GM21529 (cell line): ENCODE measurements around the gene CCDC51.

Source experiments
- ATAC-seq: cut with Tn5 transposase; IDR thresholded peaks from one replicate; pipeline ENCODE4 v1.9.1; 2021; ENCODE audit not compliant: unreplicated experiment

Gene CCDC51

DNA sequence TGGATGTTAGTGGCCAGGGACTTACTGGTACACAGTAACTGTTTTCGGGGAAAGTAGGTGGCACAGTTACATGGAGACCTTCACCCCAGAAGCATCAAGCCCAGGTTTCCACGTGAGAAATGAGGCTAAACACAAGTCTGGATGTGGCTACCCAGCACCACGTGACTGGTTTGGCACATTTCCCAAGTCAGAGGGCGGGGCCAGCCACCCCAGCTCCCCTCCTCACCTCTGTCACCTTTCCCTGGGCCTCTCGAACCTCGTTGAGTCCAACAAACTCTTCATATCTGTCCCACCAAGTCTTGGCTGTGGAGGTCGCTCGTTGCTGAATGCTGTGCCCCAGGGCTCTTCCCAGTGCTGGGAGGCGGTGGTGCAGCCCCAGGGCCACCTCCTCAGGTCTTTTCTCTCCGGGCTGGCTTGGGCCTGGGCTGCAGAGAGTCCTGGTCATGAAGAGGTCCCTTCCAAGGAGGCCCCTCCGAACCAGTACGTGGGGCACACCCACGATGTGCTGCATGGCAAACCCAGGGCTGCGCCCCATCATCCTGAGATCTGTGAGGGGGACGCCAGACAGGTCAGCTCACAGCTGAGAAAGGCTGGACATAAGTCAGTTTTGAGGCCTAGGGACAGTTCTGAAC, 5.2 kb downstream of the CCDC51 start:
- ATAC-seq = no peak

DNA sequence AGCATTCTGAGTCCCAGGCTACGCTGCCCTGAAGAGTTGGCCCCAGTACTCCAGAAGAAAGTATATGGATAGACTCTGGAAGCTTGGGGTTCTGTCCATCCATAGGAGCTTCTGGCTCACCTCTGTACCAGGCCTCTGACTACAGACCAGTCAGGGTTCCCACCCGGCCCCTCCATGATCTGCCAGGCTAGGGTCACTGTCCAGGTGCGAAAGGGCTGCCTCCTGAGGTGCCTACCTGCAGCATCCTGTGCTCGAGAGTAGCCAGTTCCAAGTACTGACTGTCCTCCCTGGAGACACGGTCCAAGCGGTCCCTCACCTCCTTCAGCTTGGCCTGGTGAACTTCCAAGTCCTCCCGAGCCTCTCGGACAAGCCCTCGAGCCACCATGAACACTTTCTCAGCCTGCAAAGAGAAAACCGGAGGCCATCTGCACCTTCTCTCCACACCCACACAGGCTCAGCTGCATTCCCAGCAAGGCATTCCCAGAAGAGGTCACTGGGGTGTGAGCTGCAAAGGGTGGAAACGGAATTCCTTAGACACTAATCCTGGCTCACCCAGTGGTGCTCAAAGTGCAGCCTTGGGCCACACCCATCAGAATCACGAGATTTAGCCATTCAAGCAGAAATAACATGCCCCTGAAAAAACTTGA, 6.3 kb downstream of the CCDC51 start:
- ATAC-seq = no peak

DNA sequence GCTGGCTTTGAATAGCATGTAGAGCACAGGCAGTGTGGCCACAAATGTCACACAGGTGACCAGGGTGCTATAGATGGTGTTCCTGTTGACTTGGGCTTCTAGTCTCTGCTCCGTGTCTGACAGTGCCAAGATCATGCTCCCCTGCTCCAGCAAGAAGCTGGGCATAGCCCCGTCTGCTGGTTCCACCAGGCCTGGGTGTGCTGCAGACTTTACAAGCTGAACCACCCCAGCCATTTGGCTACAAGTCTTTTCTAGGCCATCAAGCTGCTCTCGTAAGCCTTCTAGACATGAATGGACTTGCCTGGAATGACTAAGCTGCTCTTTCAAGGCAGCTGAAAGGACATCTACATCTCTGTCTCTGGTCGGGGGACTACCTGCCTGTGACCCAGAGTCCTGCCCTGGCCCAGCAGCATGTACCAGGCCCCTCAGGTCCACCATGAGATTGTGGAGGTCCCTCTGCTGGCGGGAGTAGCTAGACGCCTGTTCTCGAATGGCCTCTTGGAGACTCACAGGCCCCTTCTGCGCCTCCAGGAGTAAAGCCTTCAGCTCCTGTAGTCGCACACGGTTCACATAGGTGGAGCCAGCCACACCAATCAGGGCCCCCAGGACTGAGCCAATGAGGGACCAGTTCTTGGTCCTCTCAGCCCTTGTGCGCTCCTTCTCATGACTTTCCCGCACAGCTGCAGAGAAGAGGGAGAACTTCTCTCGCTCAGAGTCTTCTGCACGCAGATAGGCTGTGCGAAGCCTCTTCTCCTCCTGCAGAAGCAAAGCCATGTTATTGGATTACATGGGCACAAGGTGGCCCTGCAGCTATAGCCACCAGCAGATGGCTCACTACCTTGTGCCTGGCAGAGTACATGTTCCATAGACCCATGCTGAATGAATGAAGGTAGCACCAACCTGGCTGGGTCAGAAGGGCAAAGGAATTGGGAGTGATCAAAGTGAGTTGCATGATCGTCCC, 7.2 kb downstream of the CCDC51 start:
- ATAC-seq = no peak

DNA sequence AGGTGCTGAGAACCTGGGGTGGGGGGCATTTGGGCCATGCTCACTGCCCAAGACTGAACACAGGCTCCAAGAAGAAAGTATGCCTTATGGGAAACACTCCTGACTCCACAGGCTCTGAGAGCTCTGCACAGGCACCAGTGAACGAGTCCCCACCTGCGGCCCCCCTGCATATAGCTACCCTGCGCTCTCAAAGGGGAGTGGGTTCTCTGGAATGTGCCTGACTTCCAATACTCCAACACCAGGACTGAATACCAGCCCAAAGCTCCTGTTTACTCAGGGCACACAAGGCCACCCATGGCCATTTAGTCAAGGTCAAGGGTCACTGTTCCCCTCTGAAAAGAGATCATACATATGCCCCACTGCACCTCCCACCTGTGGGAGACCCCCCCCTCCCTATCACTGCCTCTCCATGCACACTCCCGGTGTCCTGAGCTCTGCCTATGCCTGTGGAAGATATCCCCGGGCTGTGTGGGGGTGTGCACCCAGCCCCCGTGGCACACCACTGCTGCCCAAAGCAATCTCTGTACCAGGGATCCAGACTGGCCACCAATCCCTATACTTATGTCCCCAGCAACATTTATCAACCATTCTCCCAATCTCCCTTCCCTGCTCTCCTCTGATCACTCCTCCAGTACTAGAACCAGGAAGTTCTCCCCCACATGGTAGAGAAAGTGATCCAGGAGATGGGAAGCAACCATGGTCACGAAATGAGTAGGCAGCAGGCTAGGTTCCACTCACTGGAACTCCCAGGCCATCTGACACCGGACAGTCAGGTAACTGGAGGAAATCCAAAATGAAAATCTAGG, 8.5 kb downstream of the CCDC51 start:
- ATAC-seq = no peak

DNA sequence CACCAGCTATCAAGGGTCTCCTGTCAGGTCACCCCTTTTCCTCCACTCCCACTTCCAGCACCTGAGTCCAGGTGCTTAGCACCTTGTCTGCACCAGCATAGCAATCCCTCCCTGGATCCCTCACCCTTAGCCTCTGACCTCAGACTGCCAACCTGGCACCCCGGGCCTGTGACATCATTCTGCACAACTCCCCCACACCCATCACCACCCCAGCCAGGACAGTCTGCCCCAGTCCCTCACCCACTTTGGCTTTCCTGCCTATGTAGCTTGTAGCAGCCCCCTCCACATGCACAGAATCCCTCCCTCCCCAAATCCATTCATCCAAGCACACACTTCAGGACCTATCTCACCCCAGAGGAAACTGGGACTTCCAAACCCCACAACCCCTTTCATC, 9.2 kb downstream of the CCDC51 start:
- ATAC-seq = no peak

DNA sequence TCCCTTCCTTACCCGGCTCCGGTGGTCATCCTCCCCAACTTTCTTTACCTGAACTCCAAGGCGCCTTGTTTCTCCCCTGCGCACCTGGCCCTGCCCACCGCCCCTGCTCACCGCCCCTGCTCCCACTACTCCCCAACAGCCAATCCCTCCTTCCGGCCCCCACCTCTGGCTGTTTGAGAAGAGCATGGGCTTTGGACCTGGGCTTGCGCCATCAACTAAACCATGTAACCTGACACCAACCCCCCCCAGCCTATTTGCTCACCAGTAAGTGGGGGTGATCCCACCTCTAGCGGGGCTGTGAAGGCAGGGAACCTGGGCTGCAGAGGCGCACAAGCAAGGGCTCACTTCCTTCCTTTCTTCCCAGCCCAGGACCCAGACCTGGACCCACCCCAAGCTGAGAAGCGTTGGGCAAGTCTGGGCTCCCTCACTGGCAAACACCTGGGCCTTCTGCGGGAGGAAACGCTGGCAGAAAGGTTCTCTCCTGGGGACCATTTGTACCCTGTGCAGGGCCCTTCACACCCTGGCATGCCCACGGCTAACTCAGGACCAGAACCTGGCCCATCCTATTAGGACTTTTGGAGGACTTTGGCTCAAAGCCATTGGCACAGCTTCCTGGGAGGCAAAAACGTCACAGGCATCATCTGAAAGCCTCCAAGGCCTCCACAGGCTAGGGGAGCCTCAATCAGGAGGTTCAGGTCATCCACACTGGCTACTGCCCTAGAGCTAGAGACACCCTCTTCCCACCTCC, 9.8 kb downstream of the CCDC51 start, which contains the start of gene PLXNB1:
Gene PLXNB1, minus strand, starts transcription at position 127 of the 748 bp plus-strand sequence. CDS start 5,475 bp downstream, outside the sequence.
- ATAC-seq = no peak

DNA sequence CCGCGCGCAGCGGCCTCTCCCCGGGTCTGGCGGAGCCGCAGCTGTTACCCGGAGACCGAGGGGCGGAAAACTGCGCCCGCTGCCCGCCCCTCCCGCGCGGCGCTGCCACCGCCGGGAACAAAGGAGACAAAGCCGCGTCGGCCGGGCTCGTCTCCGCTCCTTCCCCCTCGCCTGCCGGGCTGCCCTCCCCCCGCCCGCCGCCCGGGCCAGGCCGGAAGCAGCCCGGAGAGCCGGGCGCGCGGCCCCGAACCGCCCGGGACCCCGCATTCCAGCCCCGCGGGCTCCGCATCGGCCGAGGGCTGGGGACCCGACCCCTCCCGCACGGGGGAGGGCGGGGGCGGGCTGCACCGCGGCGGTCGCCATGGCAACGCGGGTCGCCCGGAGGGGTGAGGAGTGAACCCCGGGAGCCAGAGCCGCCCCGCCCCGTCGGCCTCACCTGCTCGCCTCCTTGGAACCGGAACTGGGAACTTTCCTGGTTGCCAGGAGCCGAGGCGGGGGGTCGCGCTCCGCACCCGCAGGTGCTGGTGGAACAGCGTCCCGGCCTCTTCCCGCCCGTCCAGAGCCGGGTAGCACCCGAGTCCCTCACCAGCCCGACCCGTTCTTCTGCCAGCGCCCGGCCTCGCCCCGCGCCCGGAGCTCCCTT, 10.5 kb downstream of the CCDC51 start:
- peak; percentile 44 for ATAC-seq

DNA sequence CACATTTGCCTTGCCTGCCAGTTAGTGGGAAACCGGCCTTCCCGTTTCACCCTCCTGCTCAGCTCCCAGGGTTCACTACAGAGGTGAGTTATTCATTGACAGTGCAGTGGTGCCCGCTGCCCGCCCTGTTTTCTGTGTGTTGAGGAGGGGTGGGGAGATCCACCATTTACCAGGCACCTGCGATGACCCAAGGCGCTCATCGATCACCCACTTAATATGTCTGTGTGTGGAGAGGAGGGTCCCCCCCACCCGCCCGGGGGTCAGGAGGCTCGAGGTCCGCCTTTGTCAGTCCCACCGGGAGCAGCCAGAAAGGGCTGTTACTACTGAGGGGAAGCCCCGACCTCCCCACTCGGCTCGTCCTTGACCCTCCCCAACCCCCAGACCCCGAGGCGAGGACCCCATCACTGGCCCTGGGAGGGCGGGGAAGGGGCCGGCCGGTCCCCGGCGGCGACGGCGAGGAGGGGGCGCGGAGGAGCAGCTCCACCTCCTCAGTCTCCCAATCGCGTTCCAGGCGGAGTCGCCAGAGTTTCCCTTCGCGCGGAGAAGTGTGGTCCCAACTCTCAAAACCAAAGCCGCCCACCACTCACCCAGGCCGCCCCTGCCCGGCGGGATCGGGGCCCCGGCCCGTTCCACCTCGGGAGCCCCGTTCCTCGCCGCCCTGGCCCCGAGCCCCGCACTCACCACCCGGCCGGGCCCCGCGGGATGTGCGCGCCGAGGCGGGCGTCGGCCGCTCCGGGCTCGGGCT, 11.2 kb downstream of the CCDC51 start:
- ATAC-seq = peak; percentile 39

DNA sequence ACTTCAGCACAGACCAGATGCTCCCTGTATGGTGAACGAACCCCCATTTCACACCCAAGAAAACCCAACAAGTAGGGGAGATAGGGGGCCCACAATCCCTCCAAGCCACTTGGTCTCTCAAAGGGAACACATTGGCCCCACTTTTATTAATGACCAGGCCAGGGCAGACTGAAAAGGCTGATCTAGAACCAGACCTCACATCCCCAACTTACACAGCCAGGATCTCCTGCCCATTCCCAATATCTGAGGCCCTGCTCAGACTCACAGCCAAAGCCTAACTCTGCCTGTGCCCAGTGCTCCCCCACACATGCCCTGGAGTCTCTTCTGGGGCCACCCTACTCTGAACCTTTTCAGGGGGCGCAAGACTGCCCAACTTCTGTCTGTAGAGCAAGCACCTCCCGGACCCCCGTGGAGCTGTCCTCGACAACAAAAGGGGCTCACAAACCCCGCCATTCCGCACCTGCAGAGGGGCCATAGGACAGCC, 11.8 kb downstream of the CCDC51 start:
- ATAC-seq = no peak

DNA sequence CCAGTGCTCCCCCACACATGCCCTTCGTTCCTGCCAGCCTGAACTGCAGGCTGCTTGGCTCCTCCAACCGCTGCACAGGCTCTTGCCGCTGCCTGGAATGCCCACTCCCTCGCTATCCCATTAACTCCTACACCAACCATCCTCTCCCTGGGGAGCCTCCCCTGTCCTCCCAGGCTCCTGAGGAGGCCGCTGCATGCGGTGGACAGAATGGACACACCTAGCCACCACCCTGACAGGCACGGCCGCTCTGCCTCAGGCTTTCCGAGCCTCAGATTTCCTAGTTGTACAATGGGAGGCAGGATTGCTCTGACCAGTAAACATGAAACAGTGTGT, 12.3 kb downstream of the CCDC51 start:
- ATAC-seq = no peak

DNA sequence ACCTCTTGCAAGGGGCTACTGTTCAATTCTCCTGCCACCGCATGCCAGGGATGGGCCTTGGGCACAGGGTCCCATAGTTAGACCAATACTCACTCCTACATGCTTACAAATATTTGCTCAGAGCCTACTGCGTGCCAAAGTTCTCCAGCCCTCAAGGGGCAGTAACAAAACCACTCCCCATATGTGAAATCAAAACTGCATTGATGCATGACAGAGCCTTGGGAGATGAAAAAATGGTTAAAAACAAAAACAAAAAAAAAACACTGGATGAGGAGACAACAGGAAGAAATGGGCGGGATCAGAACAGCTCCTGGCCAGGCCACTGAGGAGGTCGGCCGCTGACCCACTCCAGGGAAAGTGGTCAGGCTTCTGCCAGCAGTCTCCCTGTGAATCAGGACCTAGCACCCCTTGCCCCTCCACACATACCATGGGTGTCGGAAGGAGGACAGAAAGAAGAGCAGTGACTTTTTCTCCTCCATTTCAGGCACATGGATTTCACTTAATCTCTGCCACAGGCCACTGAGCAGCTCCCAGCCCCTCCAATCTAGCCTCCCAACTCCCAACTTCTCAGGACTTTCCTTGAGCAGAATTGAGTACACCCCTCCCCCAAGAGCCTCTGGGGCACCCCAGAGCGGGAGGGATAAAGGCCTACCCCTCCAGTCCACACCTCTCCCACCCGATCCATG, 12.8 kb downstream of the CCDC51 start:
- no peak for ATAC-seq

DNA sequence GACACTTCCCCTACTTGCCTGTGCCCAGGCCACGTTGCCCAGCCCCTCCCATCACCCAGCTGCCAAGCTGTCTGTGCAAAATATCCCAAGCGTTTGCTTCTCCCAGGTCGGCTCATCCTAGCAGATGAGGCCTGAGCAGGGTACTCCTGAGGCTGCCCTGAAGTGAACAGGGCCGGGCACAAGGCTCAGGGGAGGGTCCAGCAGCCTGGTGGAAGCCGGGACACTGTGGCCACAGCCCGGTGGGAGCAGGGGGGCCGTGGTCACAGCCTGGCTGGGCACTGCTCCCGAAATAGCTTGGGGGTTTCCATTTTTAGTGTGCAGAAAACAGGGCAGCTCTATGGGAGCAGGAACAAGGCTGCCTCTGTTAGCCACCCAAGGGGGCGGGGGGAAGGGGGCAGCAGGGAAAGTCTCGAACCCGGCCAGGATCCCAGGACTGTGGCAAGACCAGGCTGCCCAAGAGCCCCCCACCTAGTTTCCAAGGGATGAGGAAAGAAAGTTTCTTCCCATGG, 13.5 kb downstream of the CCDC51 start:
- ATAC-seq = no peak

DNA sequence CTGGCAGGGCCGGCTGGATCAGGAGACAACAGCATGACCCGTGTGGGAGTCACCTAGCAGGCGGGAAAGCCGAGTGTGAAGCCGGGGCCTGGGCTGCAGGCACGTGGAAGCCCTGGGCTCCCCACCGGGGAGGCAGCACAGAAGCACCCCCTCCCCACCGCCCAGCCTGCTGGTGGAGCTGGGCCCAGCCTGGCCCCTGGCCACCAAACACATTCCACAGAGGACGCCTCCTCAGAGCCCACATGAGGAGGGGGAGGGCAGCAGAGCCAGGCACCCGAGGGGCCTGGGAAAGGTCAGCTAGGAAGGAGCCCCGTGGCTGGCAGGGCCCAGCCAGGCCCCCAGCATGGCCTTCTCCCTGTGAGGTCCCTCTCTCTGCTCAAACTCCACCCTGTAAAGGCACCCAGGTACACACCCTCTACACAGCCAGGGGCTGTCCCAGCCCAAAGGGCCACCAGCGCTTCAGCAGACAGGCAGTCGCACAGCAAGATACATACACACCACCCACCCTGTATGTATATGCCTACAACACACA, 14.6 kb downstream of the CCDC51 start:
- ATAC-seq = no peak

DNA sequence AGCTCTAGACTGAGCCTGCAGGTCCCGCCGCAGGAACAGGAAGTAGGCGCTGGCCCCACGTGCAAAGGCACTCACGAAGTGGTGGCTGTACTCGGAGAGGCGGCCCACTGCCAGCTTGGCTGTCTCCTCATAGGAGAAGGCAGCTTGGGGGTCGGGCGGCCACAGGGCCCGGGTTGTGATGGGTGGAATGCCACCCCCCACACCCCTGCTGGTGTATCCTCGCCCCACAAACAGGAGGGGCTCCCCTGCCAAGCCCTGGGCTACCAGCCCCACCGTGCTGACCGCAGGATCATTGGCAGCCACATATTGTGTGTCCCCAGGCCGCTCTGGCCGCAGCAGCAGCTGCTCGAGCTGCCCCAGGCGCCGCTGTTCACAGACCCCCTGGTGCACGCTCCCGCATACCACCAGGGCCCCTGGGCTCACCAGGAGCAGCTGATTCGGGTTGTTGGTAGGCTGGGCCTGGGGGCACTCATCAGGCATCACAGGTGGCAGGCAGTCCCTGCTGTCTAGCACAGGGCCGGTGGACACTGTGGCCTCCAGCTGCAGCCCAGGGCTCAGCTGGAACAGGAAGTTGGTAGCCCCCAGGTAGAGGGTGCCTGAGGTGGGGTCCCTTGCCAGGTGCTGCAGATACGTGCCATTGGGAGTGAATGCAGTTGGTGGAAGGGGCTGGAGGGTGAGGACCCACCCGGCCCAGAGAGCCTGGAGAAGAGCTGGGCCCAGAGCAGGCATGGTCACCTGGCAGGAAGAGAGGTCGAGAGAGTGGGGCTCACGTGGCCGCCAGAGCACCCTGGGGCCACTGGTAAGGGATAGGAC, 15.8 kb downstream of the CCDC51 start:
- no peak for ATAC-seq

DNA sequence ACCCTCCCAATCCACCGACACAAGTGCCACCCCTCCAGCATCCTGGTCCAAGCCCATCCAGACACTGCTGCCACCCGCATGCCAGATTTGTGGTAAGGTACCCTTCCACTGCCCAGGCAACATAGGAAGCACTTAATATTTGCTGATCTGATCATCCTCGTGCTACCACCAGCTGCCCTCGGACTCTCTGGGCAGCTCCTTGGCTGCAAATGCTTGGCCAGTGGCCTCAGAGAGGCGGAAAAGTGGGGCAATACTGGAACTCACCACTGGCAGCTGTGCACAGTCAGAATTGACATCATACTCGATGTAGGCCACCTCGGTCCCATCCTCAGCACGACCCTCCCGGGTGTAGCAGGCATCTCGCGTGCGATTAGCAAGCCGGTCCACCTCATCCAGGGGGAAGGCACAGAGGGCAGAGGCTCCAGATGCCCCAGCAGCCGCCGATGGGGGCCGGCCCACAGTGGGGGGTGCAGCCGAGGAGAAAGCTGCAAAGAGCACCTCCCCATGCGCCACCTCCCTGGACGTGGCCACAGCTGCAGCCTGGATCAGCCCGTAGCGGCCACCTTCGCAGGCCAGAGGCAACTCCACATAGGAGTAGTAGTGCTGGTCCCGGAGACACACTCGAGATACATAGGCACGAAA, 16.6 kb downstream of the CCDC51 start:
- no peak for ATAC-seq

DNA sequence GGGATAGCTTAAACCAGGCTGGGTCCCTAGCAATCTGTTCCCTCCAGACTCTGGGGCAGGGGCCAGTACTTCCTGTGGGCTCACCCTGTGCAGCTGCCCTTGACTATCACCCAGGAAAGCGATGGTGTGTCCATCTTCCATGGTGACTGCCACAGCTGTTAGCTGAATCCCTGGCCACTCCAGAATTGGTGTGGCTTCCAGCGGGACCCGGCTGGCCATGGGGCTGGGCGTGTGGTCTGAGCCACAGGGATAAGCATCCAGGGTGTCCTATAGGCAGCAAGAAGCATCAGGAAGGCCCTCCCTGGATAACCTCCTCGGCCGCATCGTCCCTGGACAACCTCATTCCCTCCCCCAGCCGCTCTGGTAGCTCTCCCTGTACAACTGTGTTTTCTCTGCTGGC, 17.2 kb downstream of the CCDC51 start:
- ATAC-seq = no peak

DNA sequence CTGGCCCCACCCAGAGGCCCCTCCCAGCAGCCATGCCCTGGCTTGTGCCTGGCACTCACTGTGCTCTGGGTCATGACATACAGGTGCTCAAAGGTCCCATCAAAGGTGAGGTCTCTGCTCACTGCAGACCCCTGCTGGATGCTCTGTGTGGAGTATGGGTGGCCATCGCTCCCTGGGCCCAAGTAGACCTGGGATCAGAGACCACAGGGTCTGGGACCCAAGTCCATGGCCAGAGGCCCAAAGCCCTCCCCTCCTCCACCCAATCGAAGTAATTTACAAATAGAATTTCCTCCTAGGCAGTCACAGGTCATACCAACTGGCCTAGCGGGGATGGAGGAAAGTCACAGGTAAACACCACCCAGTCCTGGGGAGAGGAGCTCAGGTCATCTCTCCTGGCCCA, 17.6 kb downstream of the CCDC51 start:
- no peak for ATAC-seq
